Smooth muscle cell (in vitro differentiated cells): Measurements from ENCODE around the gene LPP. TPM values are rescaled to one million over a fixed set of nuclear protein-coding genes. Genes with fewer than 3 reads are reported as not detected.

Experiments
- DNase-seq: peaks from one replicate; lab custom pipeline; 2025; ENCODE audit not compliant: unreplicated experiment; lab: John Stamatoyannopoulos, UW
- H2AFZ ChIP-seq: fragments of 200-600 bp; sonication (generic); 2 replicates; pipeline ENCODE4 v1.6.0; 2016; ENCODE audit warnings: antibody characterized with exemption, low read depth, mild to moderate bottlenecking
- H3F3A ChIP-seq: fragments of 200-600 bp; sonication (generic); 2 replicates; pipeline ENCODE4 v1.6.0; 2017; ENCODE audit warnings: antibody characterized with exemption, low read depth
- H3K27ac ChIP-seq: fragments of 200-600 bp; sonication (generic); 2 replicates; pipeline ENCODE4 v1.5.1; 2016; ENCODE audit warnings: low read depth, mild to moderate bottlenecking
- H3K27me3 ChIP-seq: fragments of 200-600 bp; sonication (generic); 2 replicates; pipeline ENCODE4 v1.6.1; 2016; ENCODE audit warnings: low read depth, mild to moderate bottlenecking
- H3K36me3 ChIP-seq: fragments of 200-600 bp; sonication (generic); 2 replicates; pipeline ENCODE4 v1.5.1; 2016; ENCODE audit warnings: low read depth
- H3K4me1 ChIP-seq: fragments of 200-600 bp; sonication (generic); 2 replicates; pipeline ENCODE4 v1.5.1; 2016; ENCODE audit warnings: low read depth
- H3K4me2 ChIP-seq: fragments of 200-600 bp; sonication (generic); 2 replicates; pipeline ENCODE4 v1.6.0; 2016; ENCODE audit warnings: mild to moderate bottlenecking
- H3K4me3 ChIP-seq: fragments of 200-600 bp; sonication (generic); 2 replicates; pipeline ENCODE4 v1.5.1; 2016; ENCODE audit warnings: mild to moderate bottlenecking
- H3K79me2 ChIP-seq: fragments of 200-600 bp; sonication (generic); 2 replicates; pipeline ENCODE4 v1.6.0; 2016; ENCODE audit warnings: low read depth, mild to moderate bottlenecking
- H3K9ac ChIP-seq: fragments of 200-600 bp; sonication (generic); 2 replicates; pipeline ENCODE4 v1.6.0; 2016; ENCODE audit warnings: low read depth
- H3K9me3 ChIP-seq: fragments of 200-600 bp; sonication (generic); replicated peaks from 2 replicates; pipeline ENCODE4 v1.5.1; 2016; ENCODE audit warnings: low read depth
- H4K20me1 ChIP-seq: fragments of 200-600 bp; sonication (generic); 2 replicates; pipeline ENCODE4 v1.6.0; 2016; ENCODE audit warnings: low read depth
- WGBS: methylation state at CpG from one replicate; pipeline ENCODE4 v1.1.7; 2016; ENCODE audit warnings: low lambda C conversion rate; 5-methylcytosine and 5-hydroxymethylcytosine counted together
- polyA plus RNA-seq: library from polyadenylated mRNA; unstranded; fragments of >200 nt; fragmentation: Nextera tagmentation; extraction: Ambion mirVana; gene quantifications from 2 replicates; pipeline ENCODE4 v1.2.1, GENCODE V29; 2016
- total RNA-seq: library from RNA; depleted of rRNA; stranded (reverse); fragments of >200 nt; gene quantifications from 2 replicates; pipeline ENCODE4 v1.2.3, GENCODE V29; 2014
- TF ChIP-seq, protein P1 (sequence below): fragments of 200-600 bp; sonication (generic); IDR thresholded peaks from 2 replicates; pipeline ENCODE4 v1.5.1; 2017; ENCODE audit warnings: borderline replicate concordance, mild to moderate bottlenecking, antibody characterized with exemption; ENCODE audit not compliant: insufficient read depth, poor library complexity, severe bottlenecking

The LPP gene
- total and polyA plus RNA-seq, 2 experiments from 2014 or later = 42.3 to 128 TPM

DNA sequence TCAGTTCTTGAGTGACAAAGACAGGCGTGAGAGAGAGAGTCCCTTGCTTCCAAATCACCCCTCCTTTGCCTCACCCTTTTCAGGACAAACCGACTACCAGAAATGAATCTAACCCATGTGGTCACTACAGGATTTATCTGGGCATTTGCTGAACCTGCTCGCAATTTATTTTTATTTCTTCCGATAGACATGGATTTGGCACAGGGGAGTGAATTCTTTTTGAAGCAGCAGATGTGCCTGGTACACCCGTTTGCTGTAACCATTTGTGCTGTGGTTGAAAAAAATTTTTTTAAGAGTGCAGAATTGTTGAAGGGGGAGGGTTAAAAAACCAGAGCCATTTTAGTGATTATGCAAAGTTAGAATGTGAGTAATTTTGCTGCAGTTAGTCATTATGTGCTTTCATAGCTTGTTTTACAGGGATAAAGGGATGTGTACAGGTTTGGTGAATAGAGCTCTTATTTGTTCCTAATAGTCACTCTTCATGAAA lies 442.0 kb downstream of the LPP start:
- DNase-seq = no peak
- peaks cover 27% of the 10 kb centered on the region for H3F3A ChIP-seq
- peaks cover 34% of the 10 kb centered on the region for H3K79me2 ChIP-seq
- TF ChIP-seq, protein P1, sequence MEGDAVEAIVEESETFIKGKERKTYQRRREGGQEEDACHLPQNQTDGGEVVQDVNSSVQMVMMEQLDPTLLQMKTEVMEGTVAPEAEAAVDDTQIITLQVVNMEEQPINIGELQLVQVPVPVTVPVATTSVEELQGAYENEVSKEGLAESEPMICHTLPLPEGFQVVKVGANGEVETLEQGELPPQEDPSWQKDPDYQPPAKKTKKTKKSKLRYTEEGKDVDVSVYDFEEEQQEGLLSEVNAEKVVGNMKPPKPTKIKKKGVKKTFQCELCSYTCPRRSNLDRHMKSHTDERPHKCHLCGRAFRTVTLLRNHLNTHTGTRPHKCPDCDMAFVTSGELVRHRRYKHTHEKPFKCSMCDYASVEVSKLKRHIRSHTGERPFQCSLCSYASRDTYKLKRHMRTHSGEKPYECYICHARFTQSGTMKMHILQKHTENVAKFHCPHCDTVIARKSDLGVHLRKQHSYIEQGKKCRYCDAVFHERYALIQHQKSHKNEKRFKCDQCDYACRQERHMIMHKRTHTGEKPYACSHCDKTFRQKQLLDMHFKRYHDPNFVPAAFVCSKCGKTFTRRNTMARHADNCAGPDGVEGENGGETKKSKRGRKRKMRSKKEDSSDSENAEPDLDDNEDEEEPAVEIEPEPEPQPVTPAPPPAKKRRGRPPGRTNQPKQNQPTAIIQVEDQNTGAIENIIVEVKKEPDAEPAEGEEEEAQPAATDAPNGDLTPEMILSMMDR = no peak
- no peak overlapping the region for H3K4me3 ChIP-seq
- H3K27ac ChIP-seq = peak overlapping the region; percentile 84
- H3K4me1 ChIP-seq = peaks cover 21% of the 10 kb centered on the region
- peak overlapping the region; percentile 46 for H3K9ac ChIP-seq
- H3K4me2 ChIP-seq = peak overlapping the region; percentile 73
- WGBS = 56% methylated on average over 5 of the region's 5 CpGs
- H3K9me3 ChIP-seq = no peaks in the 10 kb centered on the region
- H4K20me1 ChIP-seq = no peaks in the 10 kb centered on the region
- no peaks in the 10 kb centered on the region for H3K27me3 ChIP-seq
- H3K36me3 ChIP-seq = no peaks in the 10 kb centered on the region
- H2AFZ ChIP-seq = no peak overlapping the region

DNA sequence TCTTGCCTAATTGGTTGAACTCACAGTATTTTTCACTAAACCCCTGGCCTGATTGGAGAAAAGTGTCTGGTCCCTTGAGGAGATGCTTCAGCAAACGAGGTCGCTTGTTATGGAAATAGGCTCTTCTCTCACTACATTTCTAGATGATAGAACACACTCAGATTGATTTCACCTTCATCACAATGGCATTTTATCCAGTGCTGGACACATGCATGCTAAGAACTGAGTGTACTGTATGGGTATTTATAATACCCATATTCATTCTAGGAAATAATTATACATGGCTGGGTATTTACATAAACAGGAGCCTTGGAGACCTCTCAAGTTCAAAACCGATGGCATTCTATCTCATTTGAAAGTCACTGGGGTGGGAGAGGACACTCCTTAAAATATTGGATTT lies 444.9 kb downstream of the LPP start:
- H3K4me1 ChIP-seq = peaks cover 17% of the 10 kb centered on the region
- H3F3A ChIP-seq = peaks cover 21% of the 10 kb centered on the region
- H3K4me3 ChIP-seq = no peak overlapping the region
- no peak overlapping the region for H3K9ac ChIP-seq
- no peaks in the 10 kb centered on the region for H3K36me3 ChIP-seq
- no peak for DNase-seq
- H4K20me1 ChIP-seq = no peaks in the 10 kb centered on the region
- peaks cover 19% of the 10 kb centered on the region for H3K79me2 ChIP-seq
- H3K27me3 ChIP-seq = no peaks in the 10 kb centered on the region
- H3K27ac ChIP-seq = no peak overlapping the region
- no peak overlapping the region for H2AFZ ChIP-seq
- H3K4me2 ChIP-seq = no peak overlapping the region
- H3K9me3 ChIP-seq = no peaks in the 10 kb centered on the region
- TF ChIP-seq, protein P1 = no peak
- WGBS = 95% methylated on average over 3 of the region's 3 CpGs

DNA sequence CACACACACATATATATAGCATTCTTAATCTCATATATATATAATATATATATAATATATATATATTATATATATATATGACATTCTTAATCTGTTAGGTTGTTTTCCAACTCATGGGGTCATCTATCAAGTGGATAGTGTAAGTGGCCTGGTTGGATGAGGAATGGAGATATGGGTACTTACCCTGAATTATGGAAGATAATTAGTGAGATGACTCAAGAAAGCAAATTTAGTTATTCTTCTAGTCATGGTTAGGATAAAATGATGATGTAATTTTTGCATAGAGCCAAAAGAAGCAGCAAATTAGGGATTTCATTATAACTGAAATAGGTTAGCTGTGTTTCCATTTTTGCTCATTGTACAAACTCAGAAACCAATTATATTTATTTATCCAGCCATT lies 448.2 kb downstream of the LPP start:
- Histone ChIP-seq H2AFZ (no peak overlapping the region), H3K4me1 (no peaks in the 10 kb centered on the region), H3K4me3 (no peak overlapping the region), H3K27ac (no peak overlapping the region), H3K9me3 (no peaks in the 10 kb centered on the region), H3K9ac (no peak overlapping the region), H3K79me2 (peaks cover 15% of the 10 kb centered on the region), H4K20me1 (peaks cover 3% of the 10 kb centered on the region), H3K27me3 (no peaks in the 10 kb centered on the region), H3F3A (peaks cover 9% of the 10 kb centered on the region), H3K36me3 (no peaks in the 10 kb centered on the region), H3K4me2 (no peak overlapping the region)
- TF ChIP-seq, protein P1 = no peak
- no peak for DNase-seq

DNA sequence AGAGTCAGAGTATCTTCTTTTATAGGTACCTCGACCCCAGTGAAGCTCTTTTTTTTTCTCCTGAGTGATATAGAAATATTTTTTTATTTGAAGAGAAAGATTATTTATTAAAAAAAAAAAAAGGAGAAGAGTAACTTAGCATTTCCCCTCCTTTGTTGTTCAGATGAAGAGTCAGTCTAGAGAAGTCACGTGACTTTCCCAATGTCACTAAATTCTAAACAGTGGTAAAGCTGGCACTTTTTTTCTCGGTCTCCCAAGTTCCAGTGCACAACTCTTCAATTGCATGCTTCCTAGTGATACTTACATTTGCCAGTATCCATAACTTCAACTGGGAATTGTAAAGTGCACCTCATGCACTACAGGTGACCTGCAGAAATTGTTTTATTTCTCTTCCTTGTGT lies 448.7 kb downstream of the LPP start:
- H3F3A ChIP-seq = peaks cover 5% of the 10 kb centered on the region
- WGBS = 97% methylated on average over 3 of the region's 3 CpGs
- no peak overlapping the region for H3K4me2 ChIP-seq
- TF ChIP-seq, protein P1 = no peak
- no peaks in the 10 kb centered on the region for H3K36me3 ChIP-seq
- no peak for DNase-seq
- no peaks in the 10 kb centered on the region for H3K4me1 ChIP-seq
- H3K9ac ChIP-seq = no peak overlapping the region
- no peak overlapping the region for H2AFZ ChIP-seq
- no peak overlapping the region for H3K4me3 ChIP-seq
- no peaks in the 10 kb centered on the region for H3K9me3 ChIP-seq
- peaks cover 3% of the 10 kb centered on the region for H4K20me1 ChIP-seq
- no peaks in the 10 kb centered on the region for H3K27me3 ChIP-seq
- H3K27ac ChIP-seq = no peak overlapping the region
- peaks cover 10% of the 10 kb centered on the region for H3K79me2 ChIP-seq
